HepG2 (cell line): ENCODE results near the gene STAT6. TPM values are rescaled to one million over a fixed set of nuclear protein-coding genes. Genes with fewer than 3 reads are reported as not detected.

ENCODE experiments used
- EED ChIP-seq: sonication (generic); formaldehyde crosslinking; IDR thresholded peaks from 2 replicates; pipeline ENCODE4 v1.5.0; 2020; ENCODE audit warnings: mild to moderate bottlenecking, missing genetic modification reagents
- GMEB1 ChIP-seq: sonication (generic); formaldehyde crosslinking; IDR thresholded peaks from 2 replicates; pipeline ENCODE4 v1.5.1; 2020; ENCODE audit warnings: missing genetic modification reagents, mild to moderate bottlenecking, borderline replicate concordance
- KIAA2018 ChIP-seq: sonication (generic); formaldehyde crosslinking; IDR thresholded peaks from 2 replicates; pipeline ENCODE4 v1.5.0; 2020; ENCODE audit warnings: mild to moderate bottlenecking, missing genetic modification reagents, borderline replicate concordance
- PCBP1 ChIP-seq: fragments of 200-400 bp; formaldehyde crosslinking; IDR thresholded peaks from 2 replicates; pipeline ENCODE4 v1.6.1; 2017; ENCODE audit warnings: mild to moderate bottlenecking, low read depth, low read length, borderline replicate concordance
- RFX1 ChIP-seq: fragments of 450-650 bp; IDR thresholded peaks from 2 replicates; pipeline ENCODE4 v1.6.1; 2017
- RFX3 ChIP-seq: IDR thresholded peaks from 2 replicates; pipeline ENCODE4 v1.6.1; 2016; ENCODE audit warnings: missing biosample characterization, missing genetic modification reagents
- TBL1XR1 ChIP-seq: fragments of 150-350 bp; IDR thresholded peaks from 2 replicates; pipeline ENCODE4 v1.6.1; 2014; ENCODE audit warnings: borderline replicate concordance, low read length; ENCODE audit not compliant: partially characterized antibody
- ZBTB26 ChIP-seq: IDR thresholded peaks from 2 replicates; pipeline ENCODE4 v1.6.1; 2016; ENCODE audit warnings: missing compliant biosample characterization, missing genetic modification reagents, borderline replicate concordance
- ZBTB39 ChIP-seq: sonication (generic); formaldehyde crosslinking; IDR thresholded peaks from 2 replicates; pipeline ENCODE4 v1.5.0; 2020; ENCODE audit warnings: missing genetic modification reagents
- ZNF121 ChIP-seq: sonication (generic); formaldehyde crosslinking; IDR thresholded peaks from 2 replicates; pipeline ENCODE4 v1.5.0; 2020; ENCODE audit warnings: mild to moderate bottlenecking, missing genetic modification reagents
- ZNF143 ChIP-seq: sonication (generic); formaldehyde crosslinking; IDR thresholded peaks from 2 replicates; pipeline ENCODE4 v1.4.0; 2020; ENCODE audit warnings: missing genetic modification reagents
- ZNF224 ChIP-seq: sonication (generic); formaldehyde crosslinking; IDR thresholded peaks from 2 replicates; pipeline ENCODE4 v1.5.0; 2020; ENCODE audit warnings: mild to moderate bottlenecking, missing genetic modification reagents
- ZNF513 ChIP-seq: sonication (generic); formaldehyde crosslinking; conservative IDR thresholded peaks from 2 replicates; pipeline ENCODE4 v1.5.0; 2020; ENCODE audit warnings: missing genetic modification reagents
- ZNF644 ChIP-seq: IDR thresholded peaks from 2 replicates; pipeline ENCODE4 v1.6.1; 2016; ENCODE audit warnings: low read depth
- polyA plus RNA-seq, 8 experiments: library from polyadenylated mRNA; depleted of rRNA in 3 of 8; stranded (reverse) in 7 of 8; unstranded in 1 of 8; fragments of >200 nt; fragmentation: Illumina TruSeq in 4 of 8; extraction: Trizol in 4 of 8; gene quantifications; 2 replicates each; pipeline versions ENCODE4 v1.2.1 to v1.2.3, GENCODE V29; 2011 to 2016; ENCODE audit warnings: low read depth in 4 of 8, missing spikeins in 1 of 8, mixed read lengths in 1 of 8; ENCODE audit not compliant: insufficient read depth in 1 of 8
- total RNA-seq, 5 experiments: library from RNA; depleted of rRNA; stranded (reverse); fragments of >200 nt; fragmentation: Illumina TruSeq; extraction: Trizol; gene quantifications; 2 replicates each; pipeline ENCODE4 v1.2.3, GENCODE V29; 2016; ENCODE audit warnings: low read depth in 1 of 5

The STAT6 gene
- total and polyA plus RNA-seq, 2 of the 13 experiments (the other 11 are each of a cell fraction or from before 2014, with no cell fraction given) = 28.0 to 62.2 TPM

- no peak for TF ChIP-seq ZNF224
- TF ChIP-seq PCBP1 = no peak
- TF ChIP-seq GMEB1 (CRISPR knock-in tag) = no peak
- TF ChIP-seq ZNF121 (CRISPR knock-in tag) = no peak
- no peak; the same call in 1 of the 2 replicates for TF ChIP-seq ZBTB26 (CRISPR knock-in tag)
- TF ChIP-seq ZNF513 (CRISPR knock-in tag) = no peak
- no peak for TF ChIP-seq RFX1
- TF ChIP-seq RFX3 = no peak
- no peak for TF ChIP-seq ZNF644 (CRISPR knock-in tag)
- no peak for TF ChIP-seq KIAA2018
- TF ChIP-seq TBL1XR1 = peak; percentile 28
- TF ChIP-seq ZNF143 (CRISPR knock-in tag) = no peak; the same call in 1 of the 2 replicates
- no peak for TF ChIP-seq EED (CRISPR knock-in tag)
- no peak for TF ChIP-seq ZBTB39
Observed at GRCh38 chr12:57127101-57127725, 16.1 kb upstream of the STAT6 start (continued).
